ENCODE results near the gene RPAIN. TPM values are rescaled to one million over a fixed set of nuclear protein-coding genes. Genes with fewer than 3 reads are reported as not detected.

The RPAIN gene
- total and polyA plus RNA-seq, 10 of the 15 experiments (the other 5 are each of a cell fraction or from before 2014, with no cell fraction given) = 45.8 to 109 (median 70.5) TPM

DNA sequence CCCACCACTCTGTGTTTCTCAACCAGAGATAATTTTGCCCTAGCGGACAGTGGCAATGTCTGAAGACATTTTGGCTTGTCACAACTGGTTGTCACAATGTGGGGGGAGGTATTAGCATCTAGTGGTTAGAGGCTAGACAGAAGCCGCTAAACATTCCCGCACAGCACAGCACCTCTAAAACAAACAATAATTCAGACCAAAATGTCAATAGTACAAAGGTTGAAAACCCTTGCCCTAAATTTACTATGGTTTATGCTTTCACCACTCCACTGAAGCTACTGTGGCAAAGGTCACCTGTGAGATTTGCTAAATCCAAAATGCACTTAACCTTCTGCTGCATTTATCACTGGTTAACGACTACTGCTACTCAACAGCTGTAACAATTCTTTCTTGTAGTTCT lies 14.6 kb upstream of the RPAIN start (continued):
- TF ChIP-seq, protein P1, sequence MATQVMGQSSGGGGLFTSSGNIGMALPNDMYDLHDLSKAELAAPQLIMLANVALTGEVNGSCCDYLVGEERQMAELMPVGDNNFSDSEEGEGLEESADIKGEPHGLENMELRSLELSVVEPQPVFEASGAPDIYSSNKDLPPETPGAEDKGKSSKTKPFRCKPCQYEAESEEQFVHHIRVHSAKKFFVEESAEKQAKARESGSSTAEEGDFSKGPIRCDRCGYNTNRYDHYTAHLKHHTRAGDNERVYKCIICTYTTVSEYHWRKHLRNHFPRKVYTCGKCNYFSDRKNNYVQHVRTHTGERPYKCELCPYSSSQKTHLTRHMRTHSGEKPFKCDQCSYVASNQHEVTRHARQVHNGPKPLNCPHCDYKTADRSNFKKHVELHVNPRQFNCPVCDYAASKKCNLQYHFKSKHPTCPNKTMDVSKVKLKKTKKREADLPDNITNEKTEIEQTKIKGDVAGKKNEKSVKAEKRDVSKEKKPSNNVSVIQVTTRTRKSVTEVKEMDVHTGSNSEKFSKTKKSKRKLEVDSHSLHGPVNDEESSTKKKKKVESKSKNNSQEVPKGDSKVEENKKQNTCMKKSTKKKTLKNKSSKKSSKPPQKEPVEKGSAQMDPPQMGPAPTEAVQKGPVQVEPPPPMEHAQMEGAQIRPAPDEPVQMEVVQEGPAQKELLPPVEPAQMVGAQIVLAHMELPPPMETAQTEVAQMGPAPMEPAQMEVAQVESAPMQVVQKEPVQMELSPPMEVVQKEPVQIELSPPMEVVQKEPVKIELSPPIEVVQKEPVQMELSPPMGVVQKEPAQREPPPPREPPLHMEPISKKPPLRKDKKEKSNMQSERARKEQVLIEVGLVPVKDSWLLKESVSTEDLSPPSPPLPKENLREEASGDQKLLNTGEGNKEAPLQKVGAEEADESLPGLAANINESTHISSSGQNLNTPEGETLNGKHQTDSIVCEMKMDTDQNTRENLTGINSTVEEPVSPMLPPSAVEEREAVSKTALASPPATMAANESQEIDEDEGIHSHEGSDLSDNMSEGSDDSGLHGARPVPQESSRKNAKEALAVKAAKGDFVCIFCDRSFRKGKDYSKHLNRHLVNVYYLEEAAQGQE (IDR thresholded peaks at IDR 0.05; ENCODE audit: low read depth, low read length) = no peak

DNA sequence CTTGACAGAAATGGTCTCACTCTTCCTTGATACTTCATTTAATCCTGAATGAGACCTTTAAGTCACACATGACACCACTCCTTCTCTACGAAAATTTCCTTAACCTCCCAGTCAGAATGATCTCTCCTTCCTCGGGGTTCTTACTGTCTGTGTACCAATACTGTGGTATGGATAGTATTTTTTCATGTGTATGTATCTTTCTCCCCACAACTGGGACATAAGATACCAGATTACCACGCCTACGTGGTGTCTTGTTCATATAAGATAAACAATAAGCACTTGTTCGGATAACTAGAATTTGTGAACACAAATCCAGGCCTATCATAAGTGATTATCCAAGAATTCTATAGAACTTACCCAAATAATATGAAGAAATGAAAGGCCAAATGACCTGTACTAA lies 11.8 kb upstream of the RPAIN start:
- in situ Hi-C loops (cut with MboI) = no loop called here
- H3K27ac ChIP-seq (ENCODE audit: control insufficient read depth, insufficient read depth) = no peak overlapping the region
- no peaks in the 10 kb centered on the region for H3K27me3 ChIP-seq (replicated peaks in 1 of 2; ENCODE audit: control insufficient read depth in 2 of 2, insufficient read depth in 2 of 2, low read length in 1 of 2)
- no peak for TF ChIP-seq NFIC (IDR thresholded peaks at IDR 0.05; ENCODE audit: low read depth, low read length)
- TF ChIP-seq, protein P2, sequence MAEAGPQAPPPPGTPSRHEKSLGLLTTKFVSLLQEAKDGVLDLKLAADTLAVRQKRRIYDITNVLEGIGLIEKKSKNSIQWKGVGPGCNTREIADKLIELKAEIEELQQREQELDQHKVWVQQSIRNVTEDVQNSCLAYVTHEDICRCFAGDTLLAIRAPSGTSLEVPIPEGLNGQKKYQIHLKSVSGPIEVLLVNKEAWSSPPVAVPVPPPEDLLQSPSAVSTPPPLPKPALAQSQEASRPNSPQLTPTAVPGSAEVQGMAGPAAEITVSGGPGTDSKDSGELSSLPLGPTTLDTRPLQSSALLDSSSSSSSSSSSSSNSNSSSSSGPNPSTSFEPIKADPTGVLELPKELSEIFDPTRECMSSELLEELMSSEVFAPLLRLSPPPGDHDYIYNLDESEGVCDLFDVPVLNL (IDR thresholded peaks at IDR 0.05; ENCODE audit: low read depth, low read length) = no peak
- ATAC-seq = no peak
- ChIA-PET CTCF (interaction anchor here (1.9 kb wide), 1 partner anchor 31 kb away, joined by 4 read pairs; the partner anchor contains the start of gene C1QBP), POLR2A (no interaction called here), RAD21 (ENCODE audit: unreplicated experiment) (no interaction called here), SMC1A (ENCODE audit: uncharacterized antibody, unreplicated experiment) (interaction anchor here (1.8 kb wide), 1 partner anchor 9 kb away, joined by 6 read pairs; no protein-coding TSS in a partner anchor)
- peaks cover 16 to 57% of the 10 kb centered on the region in 2 experiments for H3K36me3 ChIP-seq (ENCODE audit: control insufficient read depth in 2 of 2, insufficient read depth in 2 of 2, low read length in 1 of 2)
- H3K9ac ChIP-seq (ENCODE audit: control insufficient read depth, insufficient read depth, low read length) = no peak overlapping the region
- no peak overlapping the region for H2AFZ ChIP-seq (ENCODE audit: control insufficient read depth, low read depth, low read length)
- no peak for FAIRE-seq
- no peak overlapping the region for H3K4me2 ChIP-seq (ENCODE audit: control insufficient read depth, insufficient read depth)
- intact Hi-C loops (cut with micrococcal nuclease; ENCODE audit: unreplicated experiment) = no loop called here
- H3K79me2 ChIP-seq (ENCODE audit: control insufficient read depth, insufficient read depth, low read length) = peaks cover 21% of the 10 kb centered on the region
- H3K4me3 ChIP-seq = no peak overlapping the region
- H4K20me1 ChIP-seq (ENCODE audit: control insufficient read depth, insufficient read depth) = peaks cover 4% of the 10 kb centered on the region; the same call in 1 of the 2 replicates
- no TSS peak for BruUV-seq (replicated peaks)
- H3K9me3 ChIP-seq (replicated peaks; ENCODE audit: control insufficient read depth, insufficient read depth, low read length) = no peaks in the 10 kb centered on the region
- no peak for DNase-seq (ENCODE audit: low read depth, low spot score)
- WGBS (ENCODE audit: insufficient coverage, insufficient replicate concordance, low lambda C conversion rate, missing lambda C conversion rate) = 97% methylated on average over 5 of the region's 5 CpGs
- H3K4me1 ChIP-seq (ENCODE audit: control insufficient read depth, insufficient read depth, low read length) = peaks cover 14% of the 10 kb centered on the region
